Breast epithelium (tissue), 3 donors: ENCODE results near the gene STON2.

ENCODE experiments used
- POLR2A ChIP-seq: fragments of 450-650 bp; IDR thresholded peaks from one replicate; pipeline ENCODE4 v1.6.1; 2016; ENCODE audit warnings: antibody characterized with exemption, mild to moderate bottlenecking, moderate library complexity
- POLR2AphosphoS5 ChIP-seq, 3 donors: sonication (generic); formaldehyde crosslinking; IDR thresholded peaks; one replicate each; pipeline ENCODE4 v1.6.1; 2017; ENCODE audit warnings: antibody characterized with exemption in 3 of 3
- TF ChIP-seq, protein P1 (sequence below), 3 donors: fragments of 450-650 bp; IDR thresholded peaks; one replicate each; pipeline ENCODE4 v1.5.1; 2016 to 2017; ENCODE audit warnings: antibody characterized with exemption in 3 of 3, mild to moderate bottlenecking in 3 of 3, moderate library complexity in 3 of 3

DNA sequence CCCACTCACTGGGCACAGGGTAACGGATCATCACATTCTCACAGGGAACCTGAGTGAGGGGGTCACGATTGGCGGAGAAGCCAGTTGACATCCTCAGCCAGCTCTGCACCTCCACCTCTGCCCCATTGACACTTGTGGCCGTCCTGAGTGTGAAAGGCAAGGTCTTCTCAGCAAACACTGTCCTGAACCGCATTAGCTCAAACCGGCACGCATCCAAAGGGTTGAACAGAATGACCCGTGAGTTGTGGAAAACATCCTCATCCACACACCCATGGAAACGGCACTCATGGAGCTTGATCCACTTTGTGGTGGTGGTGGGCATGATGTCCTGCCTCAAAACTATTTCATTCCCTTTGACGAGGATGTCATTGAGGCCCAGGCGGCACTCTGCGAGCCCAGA, 123.0 kb downstream of the STON2 start:
- TF ChIP-seq, protein P1, sequence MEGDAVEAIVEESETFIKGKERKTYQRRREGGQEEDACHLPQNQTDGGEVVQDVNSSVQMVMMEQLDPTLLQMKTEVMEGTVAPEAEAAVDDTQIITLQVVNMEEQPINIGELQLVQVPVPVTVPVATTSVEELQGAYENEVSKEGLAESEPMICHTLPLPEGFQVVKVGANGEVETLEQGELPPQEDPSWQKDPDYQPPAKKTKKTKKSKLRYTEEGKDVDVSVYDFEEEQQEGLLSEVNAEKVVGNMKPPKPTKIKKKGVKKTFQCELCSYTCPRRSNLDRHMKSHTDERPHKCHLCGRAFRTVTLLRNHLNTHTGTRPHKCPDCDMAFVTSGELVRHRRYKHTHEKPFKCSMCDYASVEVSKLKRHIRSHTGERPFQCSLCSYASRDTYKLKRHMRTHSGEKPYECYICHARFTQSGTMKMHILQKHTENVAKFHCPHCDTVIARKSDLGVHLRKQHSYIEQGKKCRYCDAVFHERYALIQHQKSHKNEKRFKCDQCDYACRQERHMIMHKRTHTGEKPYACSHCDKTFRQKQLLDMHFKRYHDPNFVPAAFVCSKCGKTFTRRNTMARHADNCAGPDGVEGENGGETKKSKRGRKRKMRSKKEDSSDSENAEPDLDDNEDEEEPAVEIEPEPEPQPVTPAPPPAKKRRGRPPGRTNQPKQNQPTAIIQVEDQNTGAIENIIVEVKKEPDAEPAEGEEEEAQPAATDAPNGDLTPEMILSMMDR (IDR thresholded peaks at IDR 0.05) = no peak
- TF ChIP-seq POLR2AphosphoS5 (IDR thresholded peaks at IDR 0.05) (no peak), POLR2A (no peak)
